ENCODE results near the gene RHBDD2. TPM values are rescaled to one million over a fixed set of nuclear protein-coding genes. Genes with fewer than 3 reads are reported as not detected.
"Not testable (repeated sequence)": the region's sequence is repeated elsewhere in the genome, so short reads cannot be mapped to it uniquely, and the experiment has no call there.

The RHBDD2 gene
- total RNA-seq, 1 experiment from 2014 or later, result 79.3 TPM

DNA sequence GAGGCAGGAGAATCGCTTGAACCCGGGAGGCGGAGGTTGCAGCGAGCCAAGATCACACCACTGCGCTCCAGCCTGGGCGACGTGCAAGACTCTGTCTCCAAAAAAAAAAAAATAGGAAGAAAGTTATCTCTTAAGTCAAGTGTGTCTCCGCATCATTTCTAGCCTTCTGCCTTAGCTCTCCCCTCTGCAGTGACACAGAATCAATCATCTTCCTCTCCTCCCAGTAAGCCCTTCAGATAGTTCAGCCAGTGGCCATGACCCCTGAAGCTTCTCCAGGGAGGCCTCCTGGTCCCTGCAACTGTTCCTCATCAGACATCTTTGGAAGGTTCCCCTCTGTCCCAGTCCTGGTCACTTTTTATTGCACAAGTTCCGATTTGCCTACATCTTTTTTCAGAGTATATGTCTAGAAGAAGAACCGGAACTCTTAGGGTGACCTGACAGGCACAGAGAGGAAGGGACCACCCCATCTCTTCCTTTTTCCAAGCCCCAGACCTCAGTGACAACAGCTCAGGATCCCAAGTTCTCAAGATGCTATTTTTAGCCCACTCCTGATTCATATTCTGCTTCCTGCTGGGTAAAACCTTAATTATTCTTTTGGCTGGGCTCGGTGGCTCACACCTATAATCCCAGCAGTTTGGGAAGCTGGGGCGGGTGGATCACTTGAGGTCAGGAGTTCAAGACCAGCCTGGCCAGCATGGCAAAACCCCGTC is 6.6 kb upstream of the RHBDD2 start:
- Histone ChIP-seq H3K36me3 (ENCODE audit: control insufficient read depth, insufficient read depth, low read length) (no peaks in the 10 kb centered on the region), H3K4me1 (ENCODE audit: control insufficient read depth, insufficient read depth, low read length) (no peaks in the 10 kb centered on the region), H3K9me3 (ENCODE audit: control insufficient read depth, insufficient read depth, low read depth, low read length) (no peaks in the 10 kb centered on the region), H3K4me3 (ENCODE audit: low read depth in 2 of 2, low read length in 2 of 2) (no peak overlapping the region), H3K27ac (ENCODE audit: low read length) (no peak overlapping the region), H3K27me3 (ENCODE audit: control insufficient read depth, insufficient read depth, low read length) (no peaks in the 10 kb centered on the region)
- no TSS peak for BruUV-seq (replicated peaks)
- in situ Hi-C loops (cut with HindIII; ENCODE audit: low pct_unique_long_range_greater_than_20kb, low sequenced_read_pairs) (no loop called here), intact Hi-C loops (cut with micrococcal nuclease; ENCODE audit: unreplicated experiment) (loop anchor here (10.0 kb wide), 1 partner anchor 123 kb away; the partner anchor contains the start of gene TMEM120A)
- POLR2A ChIA-PET, result interaction anchor here (1.1 kb wide), 1 partner anchor 40 kb away, joined by 3 read pairs; no protein-coding TSS in a partner anchor
- no peak for DNase-seq (ENCODE audit: low read depth, low spot score)
- ATAC-seq, result peak; percentile 57; the same call in 1 of the 2 replicates
- TF ChIP-seq TCF7L2 (IDR thresholded peaks at IDR 0.05; ENCODE audit: low read depth, low read length) (no peak), POLR2AphosphoS5 (IDR thresholded peaks at IDR 0.05; ENCODE audit: low read depth, low read length) (no peak), CTCF (IDR thresholded peaks at IDR 0.05) (no peak), SIN3A (IDR thresholded peaks at IDR 0.05; ENCODE audit: borderline replicate concordance, insufficient read depth, low read depth, low read length) (no peak)
- TF ChIP-seq, protein P1, sequence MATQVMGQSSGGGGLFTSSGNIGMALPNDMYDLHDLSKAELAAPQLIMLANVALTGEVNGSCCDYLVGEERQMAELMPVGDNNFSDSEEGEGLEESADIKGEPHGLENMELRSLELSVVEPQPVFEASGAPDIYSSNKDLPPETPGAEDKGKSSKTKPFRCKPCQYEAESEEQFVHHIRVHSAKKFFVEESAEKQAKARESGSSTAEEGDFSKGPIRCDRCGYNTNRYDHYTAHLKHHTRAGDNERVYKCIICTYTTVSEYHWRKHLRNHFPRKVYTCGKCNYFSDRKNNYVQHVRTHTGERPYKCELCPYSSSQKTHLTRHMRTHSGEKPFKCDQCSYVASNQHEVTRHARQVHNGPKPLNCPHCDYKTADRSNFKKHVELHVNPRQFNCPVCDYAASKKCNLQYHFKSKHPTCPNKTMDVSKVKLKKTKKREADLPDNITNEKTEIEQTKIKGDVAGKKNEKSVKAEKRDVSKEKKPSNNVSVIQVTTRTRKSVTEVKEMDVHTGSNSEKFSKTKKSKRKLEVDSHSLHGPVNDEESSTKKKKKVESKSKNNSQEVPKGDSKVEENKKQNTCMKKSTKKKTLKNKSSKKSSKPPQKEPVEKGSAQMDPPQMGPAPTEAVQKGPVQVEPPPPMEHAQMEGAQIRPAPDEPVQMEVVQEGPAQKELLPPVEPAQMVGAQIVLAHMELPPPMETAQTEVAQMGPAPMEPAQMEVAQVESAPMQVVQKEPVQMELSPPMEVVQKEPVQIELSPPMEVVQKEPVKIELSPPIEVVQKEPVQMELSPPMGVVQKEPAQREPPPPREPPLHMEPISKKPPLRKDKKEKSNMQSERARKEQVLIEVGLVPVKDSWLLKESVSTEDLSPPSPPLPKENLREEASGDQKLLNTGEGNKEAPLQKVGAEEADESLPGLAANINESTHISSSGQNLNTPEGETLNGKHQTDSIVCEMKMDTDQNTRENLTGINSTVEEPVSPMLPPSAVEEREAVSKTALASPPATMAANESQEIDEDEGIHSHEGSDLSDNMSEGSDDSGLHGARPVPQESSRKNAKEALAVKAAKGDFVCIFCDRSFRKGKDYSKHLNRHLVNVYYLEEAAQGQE (IDR thresholded peaks at IDR 0.05; ENCODE audit: insufficient read depth in 1 of 2, low read depth in 2 of 2, low read length in 1 of 2), result no peak
- CTCF ChIA-PET, result interaction anchor here (0.6 to 0.7 kb wide), 2 partner anchors 23 to 290 kb away, joined by 4 read pairs; no protein-coding TSS in a partner anchor

GRCh38 chr7:75874180-75874579 is 4.7 kb upstream of the RHBDD2 start:
- intact Hi-C loops (cut with micrococcal nuclease; ENCODE audit: unreplicated experiment), result loop anchor here (10.0 kb wide), 1 partner anchor 121 kb away; the partner anchor contains the start of gene TMEM120A
- in situ Hi-C loops (cut with HindIII; ENCODE audit: low pct_unique_long_range_greater_than_20kb, low sequenced_read_pairs); ATAC-seq; H3K27ac ChIP-seq (ENCODE audit: low read length); H3K4me3 ChIP-seq (ENCODE audit: low read depth in 2 of 2, low read length in 2 of 2); H3K4me1 ChIP-seq (ENCODE audit: control insufficient read depth, insufficient read depth, low read length); H3K9me3 ChIP-seq (ENCODE audit: control insufficient read depth, insufficient read depth, low read depth, low read length); BruUV-seq (replicated peaks); H3K36me3 ChIP-seq (ENCODE audit: control insufficient read depth, insufficient read depth, low read length); H3K27me3 ChIP-seq (ENCODE audit: control insufficient read depth, insufficient read depth, low read length); POLR2A ChIA-PET; DNase-seq (ENCODE audit: low read depth, low spot score); CTCF ChIA-PET: not testable (repeated sequence)
